K562 (cell line): ENCODE data around the gene KCNAB2. TPM values are rescaled to one million over a fixed set of nuclear protein-coding genes. Genes with fewer than 3 reads are reported as not detected.

ENCODE experiments used
- ESRRB ChIP-seq: fragments of 250-450 bp; sonication (Bioruptor Pico); IDR thresholded peaks from 2 replicates; pipeline ENCODE4 v1.5.0; 2020; ENCODE audit warnings: mild to moderate bottlenecking, moderate library complexity, borderline replicate concordance
- PHF21A ChIP-seq: fragments of 450-650 bp; IDR thresholded peaks from 2 replicates; pipeline ENCODE4 v1.6.1; 2017; ENCODE audit warnings: low read depth, borderline replicate concordance
- REST ChIP-seq, 2 experiments: fragments of 450-650 bp; formaldehyde crosslinking in 1 of 2; IDR thresholded peaks; 2 replicates each; pipeline versions ENCODE4 v1.4.0 to v1.6.1; 2014 to 2020; ENCODE audit warnings: mild to moderate bottlenecking in 2 of 2, borderline replicate concordance in 1 of 2, low read depth in 1 of 2
- THRB ChIP-seq: fragments of 450-650 bp; formaldehyde crosslinking; conservative IDR thresholded peaks from 2 replicates; pipeline ENCODE4 v1.4.0; 2022; ENCODE audit warnings: mild to moderate bottlenecking, missing genetic modification characterization
- ZFP36 ChIP-seq: fragments of 150-350 bp; IDR thresholded peaks from 2 replicates; pipeline ENCODE4 v1.6.1; 2018; ENCODE audit warnings: low read length, low read depth; ENCODE audit not compliant: partially characterized antibody
- polyA plus RNA-seq, 8 experiments: library from polyadenylated mRNA; depleted of rRNA in 4 of 8; stranded (reverse) in 5 of 8; unstranded in 3 of 8; fragments of >200 nt; fragmentation: Nextera tagmentation in 2 of 8; fragmentation: Illumina TruSeq in 1 of 8; extraction: Ambion mirVana in 2 of 8; extraction: Trizol in 1 of 8; gene quantifications; 2 replicates each; pipeline versions ENCODE4 v1.2.1 to v1.2.3, GENCODE V29; 2011 to 2014; ENCODE audit warnings: inconsistent platforms in 1 of 8, missing spikeins in 1 of 8
- total RNA-seq, 7 experiments: library from RNA; depleted of rRNA in 6 of 7; stranded (reverse); fragments of >200 nt in 6 of 7; fragmentation: Illumina TruSeq in 2 of 7; extraction: Trizol in 2 of 7; gene quantifications; 2 replicates each; pipeline versions ENCODE4 v1.2.1 to v1.2.3, GENCODE V29; 2011 to 2021; ENCODE audit warnings: low replicate concordance in 1 of 7

KCNAB2 gene
- total and polyA plus RNA-seq, 9 of the 15 experiments (the other 6 are each of a cell fraction or from before 2014, with no cell fraction given): 1.8 to 15.8 (median 7.1) TPM

- TF ChIP-seq REST (IDR thresholded peaks at IDR 0.05; ENCODE audit: borderline replicate concordance) (no peak), REST (CRISPR knock-in tag; IDR thresholded peaks at IDR 0.05; ENCODE audit: low read depth) (no peak), PHF21A (no peak), ZFP36 (peak; percentile 84), ESRRB (no peak), THRB (CRISPR knock-in tag) (no peak)
These were observed 49.3 kb downstream of the KCNAB2 start (continued) for GRCh38 chr1:6094801-6095505.
